Middle frontal gyrus (tissue), 1 donor: ENCODE results near the gene LTF.
"Not testable (repeated sequence)": the region's sequence is repeated elsewhere in the genome, so short reads cannot be mapped to it uniquely, and the experiment has no call there.

Experiments used
- DNase-seq: peaks from one replicate; pipeline ENCODE4 v3.0.0-alpha.2; 2015; ENCODE audit warnings: low spot score; ENCODE audit errors: extremely low spot score

LTF gene

DNA sequence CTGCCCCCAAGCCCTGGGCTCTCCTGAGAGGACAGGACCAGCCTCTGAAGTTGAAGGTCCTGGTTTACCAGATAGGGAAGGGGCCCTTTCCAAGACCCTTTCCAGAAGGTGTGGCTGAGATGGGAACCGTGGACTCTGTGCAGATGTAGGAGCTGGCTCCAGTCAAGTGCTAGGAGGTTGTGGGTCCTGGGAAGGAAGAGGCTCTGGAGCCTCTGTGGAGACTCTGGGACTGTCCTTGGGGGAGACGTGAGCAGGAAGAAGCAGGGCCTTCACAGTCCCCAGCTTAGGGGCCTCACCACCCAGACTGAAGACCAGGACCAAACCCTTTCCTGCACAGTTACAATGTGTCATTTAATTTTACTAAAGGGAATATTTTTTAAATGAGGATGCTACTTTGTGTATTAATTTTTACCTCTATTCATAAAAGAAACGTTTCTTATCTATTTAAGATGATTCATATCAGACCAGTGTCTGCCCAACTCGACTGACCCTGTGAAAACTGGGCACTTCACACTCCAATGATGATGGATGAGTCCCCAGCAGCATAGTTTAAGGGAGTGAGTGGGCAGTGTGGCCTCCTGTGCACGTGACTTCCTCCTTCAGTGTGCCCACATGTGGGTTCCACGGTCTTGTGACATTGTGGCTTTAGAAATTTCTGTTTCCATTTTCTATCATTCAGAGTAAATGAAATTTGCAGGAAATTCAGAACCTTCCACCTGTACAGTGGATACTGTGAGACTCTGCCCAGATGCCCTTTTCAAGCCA, 68.8 kb downstream of the LTF start:
- no peak for DNase-seq

DNA sequence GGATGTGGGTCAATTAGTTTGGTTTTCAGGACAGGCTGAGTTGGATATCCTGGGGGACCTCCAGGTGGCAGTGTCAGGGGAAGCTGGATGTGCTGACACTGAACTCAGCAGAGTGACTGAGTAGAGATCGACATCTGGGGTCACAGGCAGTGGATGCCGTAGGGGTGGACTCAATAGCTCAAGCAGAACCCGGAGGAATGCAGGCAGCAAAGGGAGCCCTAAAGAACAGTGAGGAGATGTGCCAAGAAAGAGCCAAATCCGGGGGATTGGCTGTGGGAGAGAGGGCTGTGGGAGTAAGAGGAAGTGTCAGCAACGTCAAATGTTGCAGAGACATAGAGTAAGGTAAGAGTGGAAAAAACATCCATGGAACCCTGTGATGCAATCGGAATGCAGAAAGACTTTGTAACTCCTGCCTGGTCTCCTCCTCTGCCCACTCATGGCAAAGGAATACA, 69.5 kb downstream of the LTF start:
- DNase-seq: no peak

DNA sequence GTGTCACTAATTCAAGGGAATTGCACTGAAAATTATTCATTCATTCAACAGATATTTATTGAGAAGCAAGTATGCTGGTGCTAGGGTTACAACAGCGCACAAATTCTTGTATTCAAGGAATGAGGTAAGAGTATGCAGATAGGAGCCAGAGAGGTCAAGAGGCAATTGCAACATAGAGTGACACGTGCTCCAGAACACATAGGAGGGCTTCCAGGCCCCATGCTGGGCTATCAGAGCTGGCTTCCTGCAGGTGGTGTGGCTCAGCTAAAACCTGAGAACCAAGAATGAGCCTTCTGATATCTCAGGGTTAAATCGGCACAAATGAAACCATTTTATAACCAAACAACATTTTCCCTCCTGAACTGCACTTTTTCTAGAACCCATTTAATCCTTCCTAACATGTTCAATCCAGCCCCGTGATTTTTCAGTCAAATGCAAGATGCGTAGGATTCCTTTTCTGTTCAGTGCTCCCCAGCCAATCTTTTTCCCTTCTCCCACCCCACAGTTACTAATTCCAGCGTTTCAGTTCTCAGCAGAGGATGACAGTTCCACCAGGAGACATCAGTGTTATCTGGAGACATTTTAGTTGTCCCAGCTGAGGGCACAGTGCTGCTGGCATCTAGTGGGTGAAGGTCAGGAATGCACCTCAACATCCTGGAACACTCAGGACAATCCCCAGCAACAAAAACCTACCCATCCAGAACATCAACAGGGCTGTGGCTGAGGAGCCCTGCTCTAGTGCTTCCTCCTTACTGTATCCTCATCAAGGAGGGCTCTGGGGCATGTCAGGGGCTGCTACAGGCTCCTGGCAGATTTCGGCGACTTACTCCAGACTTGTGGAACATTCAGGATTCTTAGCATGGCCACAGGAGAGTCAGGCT, 70.9 kb downstream of the LTF start:
- no peak for DNase-seq

DNA sequence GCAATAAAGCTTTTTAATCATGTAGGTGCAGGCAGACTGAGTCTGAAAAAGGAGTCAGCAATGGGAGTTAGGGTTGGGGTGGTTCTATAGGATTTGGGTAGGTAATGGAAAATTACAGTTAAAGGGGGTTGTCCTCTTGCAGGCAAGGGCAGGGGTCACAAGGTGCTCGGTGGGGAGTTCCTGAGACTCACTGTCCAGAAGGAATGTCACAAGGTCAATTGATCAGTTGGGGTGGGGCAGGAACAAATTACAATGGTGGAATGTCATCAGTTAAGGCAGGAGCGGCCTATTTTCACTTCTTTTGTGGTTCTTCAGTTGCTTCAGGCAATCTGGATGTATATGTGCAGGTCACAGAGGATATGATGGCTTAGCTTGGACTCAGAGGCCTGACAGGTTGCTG, 71.7 kb downstream of the LTF start:
- DNase-seq: no peak

DNA sequence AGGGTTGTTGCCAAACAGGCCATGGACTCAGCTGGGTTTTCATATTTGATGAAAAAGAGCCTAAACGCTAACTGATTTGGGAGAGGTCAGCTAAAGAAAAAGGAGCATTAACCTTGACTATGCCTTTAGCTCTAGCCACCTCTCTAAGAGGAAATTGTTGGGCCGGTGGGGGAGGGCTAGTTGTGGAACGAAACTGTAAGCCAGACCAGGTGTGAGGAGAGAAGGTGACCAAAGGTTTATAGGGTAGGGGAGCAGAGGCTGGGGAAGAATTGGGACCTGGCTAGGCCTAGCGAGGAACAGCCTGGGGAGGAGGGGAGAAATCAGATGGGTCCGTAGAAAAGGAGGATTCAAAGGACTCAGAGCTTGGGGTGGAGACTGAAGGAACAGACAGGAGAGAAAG, 73.2 kb downstream of the LTF start:
- not testable (repeated sequence) for DNase-seq

DNA sequence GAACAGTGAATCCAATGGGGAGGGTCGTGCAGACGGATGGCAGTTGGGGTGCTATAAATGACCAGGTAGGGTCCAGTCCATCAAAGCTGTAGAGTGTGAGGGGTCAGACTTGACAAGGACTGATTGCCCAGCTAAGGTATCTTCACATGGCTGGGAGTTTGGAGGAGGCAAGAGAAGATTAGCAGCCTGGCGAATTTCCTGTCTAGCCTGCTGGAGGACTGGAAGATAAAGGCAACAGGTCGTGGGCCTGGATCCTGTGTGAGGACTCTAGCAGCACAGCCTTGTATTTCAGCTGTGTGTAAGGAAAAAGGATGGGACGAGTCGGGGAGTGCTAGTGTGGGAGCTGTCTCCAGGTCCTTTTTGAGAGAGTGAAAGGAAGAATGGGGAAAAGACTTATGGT, 75.4 kb downstream of the LTF start:
- DNase-seq: no peak

DNA sequence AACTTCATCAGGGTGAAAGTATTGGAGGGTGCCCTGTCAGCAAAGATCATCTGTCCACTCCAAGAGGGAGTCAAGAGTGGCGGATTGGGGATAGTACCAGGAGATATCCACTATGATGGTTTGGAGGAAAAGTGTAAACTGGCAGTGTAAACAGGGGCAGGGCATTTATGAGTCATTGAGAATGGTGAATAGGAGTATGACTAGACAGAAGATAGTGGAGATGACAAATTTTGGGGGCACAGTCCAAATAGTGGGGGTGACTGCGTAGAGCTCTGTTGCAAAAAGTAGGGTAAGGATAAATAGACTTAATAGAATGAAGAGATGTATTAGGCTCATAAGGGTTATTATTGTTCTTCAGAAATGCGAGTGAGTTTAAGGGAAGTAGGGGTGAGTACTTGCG, 75.9 kb downstream of the LTF start:
- DNase-seq: not testable (repeated sequence)

DNA sequence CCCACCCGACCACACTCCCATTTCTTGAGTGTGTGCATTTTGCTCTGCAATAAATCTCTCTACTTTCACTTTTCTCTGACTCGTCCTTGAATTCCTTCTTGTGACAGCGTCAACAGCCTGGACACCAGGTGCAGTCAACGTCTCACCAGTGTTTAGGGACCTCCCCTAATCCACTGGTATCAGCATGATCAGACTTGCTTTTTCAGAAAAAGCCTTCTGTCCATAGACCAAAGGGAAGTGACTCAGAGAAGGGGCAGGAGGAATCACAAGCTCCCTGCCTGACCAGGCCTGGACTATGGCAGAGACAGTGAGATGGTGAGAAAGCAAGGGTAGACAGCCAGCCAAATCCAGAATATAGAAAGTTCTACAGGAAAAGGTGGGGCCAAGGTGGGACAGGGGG, 78.5 kb downstream of the LTF start:
- no peak for DNase-seq
